ENCODE measurements around the gene RAD51B.

RAD51B gene

GRCh38 chr14:68562911-68563250, 743.3 kb downstream of the RAD51B start:
- Histone ChIP-seq H3K27me3 (no peaks in the 10 kb centered on the region), H3K4me1 (no peaks in the 10 kb centered on the region), H3K4me3 (ENCODE audit: low read depth, low read length) (no peak overlapping the region), H3K36me3 (no peaks in the 10 kb centered on the region), H3K9me3 (no peaks in the 10 kb centered on the region)
- no peak for DNase-seq
- no peak for TF ChIP-seq CTCF (IDR thresholded peaks at IDR 0.05; ENCODE audit: low read depth, low read length)

- Histone ChIP-seq H3K36me3 (no peaks in the 10 kb centered on the region), H3K4me3 (ENCODE audit: low read depth, low read length) (no peak overlapping the region), H3K4me1 (no peaks in the 10 kb centered on the region), H3K9me3 (no peaks in the 10 kb centered on the region), H3K27me3 (no peaks in the 10 kb centered on the region)
- TF ChIP-seq CTCF (IDR thresholded peaks at IDR 0.05; ENCODE audit: low read depth, low read length), result no peak
- DNase-seq, result no peak
Observed at GRCh38 chr14:68563251-68564131, 743.9 kb downstream of the RAD51B start.

GRCh38 chr14:68564191-68564825, 744.7 kb downstream of the RAD51B start:
- Histone ChIP-seq H3K4me3 (ENCODE audit: low read depth, low read length) (no peak overlapping the region), H3K27me3 (no peaks in the 10 kb centered on the region), H3K4me1 (no peaks in the 10 kb centered on the region), H3K36me3 (no peaks in the 10 kb centered on the region), H3K9me3 (no peaks in the 10 kb centered on the region)
- TF ChIP-seq CTCF (IDR thresholded peaks at IDR 0.05; ENCODE audit: low read depth, low read length), result no peak
- DNase-seq, result no peak

- DNase-seq, result no peak
- H3K27me3 ChIP-seq, result no peaks in the 10 kb centered on the region
- H3K36me3 ChIP-seq, result no peaks in the 10 kb centered on the region
- TF ChIP-seq CTCF (IDR thresholded peaks at IDR 0.05; ENCODE audit: low read depth, low read length), result no peak
- no peaks in the 10 kb centered on the region for H3K9me3 ChIP-seq
- H3K4me3 ChIP-seq (ENCODE audit: low read depth, low read length), result no peak overlapping the region
- H3K4me1 ChIP-seq, result no peaks in the 10 kb centered on the region
Observed at GRCh38 chr14:68564826-68565759, 745.5 kb downstream of the RAD51B start.

- Histone ChIP-seq H3K27me3 (no peaks in the 10 kb centered on the region), H3K4me1 (no peaks in the 10 kb centered on the region), H3K9me3 (no peaks in the 10 kb centered on the region; the same call in 1 of the 2 replicates), H3K36me3 (no peaks in the 10 kb centered on the region), H3K4me3 (ENCODE audit: low read depth, low read length) (no peak overlapping the region)
- TF ChIP-seq CTCF (IDR thresholded peaks at IDR 0.05; ENCODE audit: low read depth, low read length), result no peak
- no peak for DNase-seq
Observed at GRCh38 chr14:68566075-68566474, 746.5 kb downstream of the RAD51B start.

All from BE2C (cell line).